Esophagus mucosa (tissue), 1 donor: Measurements from ENCODE around the gene SHTN1. TPM values are rescaled to one million over a fixed set of nuclear protein-coding genes. Genes with fewer than 3 reads are reported as not detected.

Experiments used
- ATAC-seq: fragments of 200-7000 bp; cut with Tn5 transposase; one replicate; pipeline ENCODE4 v1.9.1; 2020
- total RNA-seq: library from RNA; stranded (reverse); gene quantifications from one replicate; pipeline ENCODE4 v1.2.4, GENCODE V29; 2023
- donor health status: DM: yes; HTN: yes; CAD: no.

Gene SHTN1
- 23.9 TPM for total RNA-seq

- ATAC-seq: peak; percentile 96
Measured at GRCh38 chr10:117005026-117005526, at the start of gene SHTN1. TSS of gene SHTN1 (minus strand) at chr10:117005187. CDS start at chr10:117005079, 108 bp downstream.

GRCh38 chr10:117053482-117053881, 48.5 kb upstream of the SHTN1 start:
- ATAC-seq: no peak

- ATAC-seq: no peak
Measured at GRCh38 chr10:117047947-117048346, 43.0 kb upstream of the SHTN1 start.

GRCh38 chr10:117016266-117016665, 11.3 kb upstream of the SHTN1 start:
- no peak for ATAC-seq

GRCh38 chr10:117014835-117015234, 9.8 kb upstream of the SHTN1 start:
- no peak for ATAC-seq

- no peak for ATAC-seq
Measured at GRCh38 chr10:117007080-117007479, 2.1 kb upstream of the SHTN1 start.

GRCh38 chr10:117005527-117006055, 604 bp upstream of the SHTN1 start:
- no peak for ATAC-seq

- ATAC-seq: peak; percentile 95
Measured at GRCh38 chr10:117004227-117005025, 561 bp downstream of the SHTN1 start.

- no peak for ATAC-seq
Measured at GRCh38 chr10:117003336-117003735, 1.7 kb downstream of the SHTN1 start.

GRCh38 chr10:117002206-117002605, 2.8 kb downstream of the SHTN1 start:
- no peak for ATAC-seq

GRCh38 chr10:117001144-117001543, 3.8 kb downstream of the SHTN1 start:
- no peak for ATAC-seq

GRCh38 chr10:117000580-117000979, 4.4 kb downstream of the SHTN1 start:
- no peak for ATAC-seq

GRCh38 chr10:116998172-116998571, 6.8 kb downstream of the SHTN1 start:
- no peak for ATAC-seq

GRCh38 chr10:116997015-116997414, 8.0 kb downstream of the SHTN1 start:
- ATAC-seq: no peak

- no peak for ATAC-seq
Measured at GRCh38 chr10:116995648-116996047, 9.3 kb downstream of the SHTN1 start.

- ATAC-seq: no peak
Measured at GRCh38 chr10:116994113-116994890, 10.7 kb downstream of the SHTN1 start.

GRCh38 chr10:116993610-116994009, 11.4 kb downstream of the SHTN1 start:
- ATAC-seq: no peak

GRCh38 chr10:116992183-116992582, 12.8 kb downstream of the SHTN1 start:
- ATAC-seq: no peak

GRCh38 chr10:116990276-116990800, 14.6 kb downstream of the SHTN1 start:
- no peak for ATAC-seq

GRCh38 chr10:116989439-116989838, 15.5 kb downstream of the SHTN1 start:
- ATAC-seq: no peak

- ATAC-seq: no peak
Measured at GRCh38 chr10:116988311-116988710, 16.7 kb downstream of the SHTN1 start.

GRCh38 chr10:116985611-116986010, 19.4 kb downstream of the SHTN1 start:
- ATAC-seq: no peak
